Calu3 (cell line): ENCODE measurements around the gene DR1. TPM values are rescaled to one million over a fixed set of nuclear protein-coding genes. Genes with fewer than 3 reads are reported as not detected.
"Not testable (repeated sequence)": the region's sequence is repeated elsewhere in the genome, so short reads cannot be mapped to it uniquely, and the experiment has no call there.

ENCODE experiments used
- BruUV-seq: library from RNA; stranded (reverse); fragments of 400-500 nt; replicated peaks from 2 replicates; lab custom pipeline; 2021; lab: Mats Ljungman, UMichigan
- CTCF ChIA-PET: fragments of 300-600 bp; sonication (Branson Sonifier 250); formaldehyde crosslinking; loops from one replicate; lab custom pipeline; 2022; ENCODE audit warnings: antibody characterized with exemption; lab: Charles Lee
- DNase-seq: peaks from one replicate; pipeline ENCODE4 v3.0.0; 2022
- H3K27ac Mint-ChIP-seq: one replicate; pipeline ENCODE4 v1.8.0; 2022; ENCODE audit warnings: mixed read lengths; ENCODE audit not compliant: unreplicated experiment
- H3K27me3 Mint-ChIP-seq: one replicate; pipeline ENCODE4 v1.8.0; 2022; ENCODE audit warnings: mixed read lengths; ENCODE audit not compliant: unreplicated experiment
- H3K36me3 Mint-ChIP-seq: one replicate; pipeline ENCODE4 v1.8.0; 2022; ENCODE audit warnings: mild to moderate bottlenecking, moderate library complexity, mixed read lengths; ENCODE audit not compliant: insufficient read depth, unreplicated experiment
- H3K4me1 Mint-ChIP-seq: one replicate; pipeline ENCODE4 v1.8.0; 2022; ENCODE audit warnings: mild to moderate bottlenecking, low read depth, mixed read lengths; ENCODE audit not compliant: unreplicated experiment
- H3K4me3 Mint-ChIP-seq: one replicate; pipeline ENCODE4 v1.8.0; 2022; ENCODE audit warnings: mild to moderate bottlenecking, low read depth, moderate library complexity, mixed read lengths; ENCODE audit not compliant: unreplicated experiment
- H3K9me3 Mint-ChIP-seq: one replicate; pipeline ENCODE4 v1.8.0; 2022; ENCODE audit warnings: low read depth, mixed read lengths; ENCODE audit not compliant: unreplicated experiment
- intact Hi-C: fragments of 100-400 bp; cut with micrococcal nuclease; formaldehyde crosslinking; loops from one replicate; pipeline ENCODE4 v1.10.0; 2022; ENCODE audit not compliant: unreplicated experiment
- total RNA-seq: library from RNA; stranded (reverse); gene quantifications from 2 replicates; pipeline ENCODE4 v1.2.3, GENCODE V29; 2022
- TF ChIP-seq, protein P1 (sequence below): fragments of 200-600 bp; IDR thresholded peaks from one replicate; pipeline ENCODE4 v1.8.0; 2022; ENCODE audit warnings: antibody characterized with exemption; ENCODE audit not compliant: unreplicated experiment

The DR1 gene
- total RNA-seq, 1 experiment from 2014 or later, result 51.1 TPM

DNA sequence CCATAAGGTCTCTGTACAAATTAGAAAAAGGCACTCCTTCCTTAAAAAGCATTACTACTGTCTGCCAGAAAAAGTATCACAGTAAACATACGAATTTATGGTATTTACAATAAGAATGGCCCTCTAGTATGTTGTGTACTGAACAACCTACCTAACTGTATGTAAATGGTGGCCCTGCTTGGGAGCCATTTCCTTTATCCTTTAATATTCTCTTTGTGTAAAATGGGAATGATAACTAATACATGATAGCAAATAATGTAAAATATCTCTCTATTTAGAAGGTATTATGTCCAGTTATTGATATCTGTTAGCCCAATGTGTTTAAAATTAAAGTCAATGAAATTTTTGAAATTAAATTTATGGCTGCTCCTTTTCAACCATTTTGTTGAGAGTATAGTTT, 5.2 kb downstream of the DR1 start:
- no peaks in the 10 kb centered on the region for H3K4me1 Mint-ChIP-seq
- H3K4me3 Mint-ChIP-seq, result no peak overlapping the region
- peaks cover 27% of the 10 kb centered on the region for H3K36me3 Mint-ChIP-seq
- DNase-seq, result no peak
- no peaks in the 10 kb centered on the region for H3K9me3 Mint-ChIP-seq
- no TSS peak for BruUV-seq
- TF ChIP-seq, protein P1, sequence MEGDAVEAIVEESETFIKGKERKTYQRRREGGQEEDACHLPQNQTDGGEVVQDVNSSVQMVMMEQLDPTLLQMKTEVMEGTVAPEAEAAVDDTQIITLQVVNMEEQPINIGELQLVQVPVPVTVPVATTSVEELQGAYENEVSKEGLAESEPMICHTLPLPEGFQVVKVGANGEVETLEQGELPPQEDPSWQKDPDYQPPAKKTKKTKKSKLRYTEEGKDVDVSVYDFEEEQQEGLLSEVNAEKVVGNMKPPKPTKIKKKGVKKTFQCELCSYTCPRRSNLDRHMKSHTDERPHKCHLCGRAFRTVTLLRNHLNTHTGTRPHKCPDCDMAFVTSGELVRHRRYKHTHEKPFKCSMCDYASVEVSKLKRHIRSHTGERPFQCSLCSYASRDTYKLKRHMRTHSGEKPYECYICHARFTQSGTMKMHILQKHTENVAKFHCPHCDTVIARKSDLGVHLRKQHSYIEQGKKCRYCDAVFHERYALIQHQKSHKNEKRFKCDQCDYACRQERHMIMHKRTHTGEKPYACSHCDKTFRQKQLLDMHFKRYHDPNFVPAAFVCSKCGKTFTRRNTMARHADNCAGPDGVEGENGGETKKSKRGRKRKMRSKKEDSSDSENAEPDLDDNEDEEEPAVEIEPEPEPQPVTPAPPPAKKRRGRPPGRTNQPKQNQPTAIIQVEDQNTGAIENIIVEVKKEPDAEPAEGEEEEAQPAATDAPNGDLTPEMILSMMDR, result no peak
- intact Hi-C loops, result loop anchor here (10.0 kb wide), 1 partner anchor 46 kb away; no protein-coding TSS in a partner anchor
- H3K27me3 Mint-ChIP-seq, result no peaks in the 10 kb centered on the region
- CTCF ChIA-PET, result no interaction called here
- H3K27ac Mint-ChIP-seq, result no peak overlapping the region

DNA sequence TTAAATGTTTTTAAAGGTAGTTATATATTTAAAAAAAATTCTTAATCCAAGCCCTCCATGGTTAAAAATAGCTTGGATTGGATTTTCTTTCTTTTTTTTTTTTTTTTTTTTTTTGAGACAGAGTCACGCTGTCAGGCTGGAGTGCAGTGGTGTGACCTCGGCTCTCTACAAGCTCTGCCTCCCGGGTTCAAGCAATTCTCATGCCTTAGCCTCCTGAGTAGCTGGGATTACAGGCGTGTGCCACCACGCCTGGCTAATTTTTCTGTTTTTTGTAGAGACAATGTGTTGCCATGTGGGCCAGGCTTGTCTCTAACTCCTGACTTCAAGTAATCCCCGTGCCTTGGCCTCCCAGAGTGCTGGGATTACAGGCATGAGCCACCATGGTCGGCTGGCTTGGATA, 5.6 kb downstream of the DR1 start:
- H3K9me3 Mint-ChIP-seq, CTCF ChIA-PET, H3K4me1 Mint-ChIP-seq, BruUV-seq, H3K27me3 Mint-ChIP-seq, H3K27ac Mint-ChIP-seq, DNase-seq, H3K4me3 Mint-ChIP-seq: not testable (repeated sequence)
- H3K36me3 Mint-ChIP-seq, result peaks cover 22% of the 10 kb centered on the region
- intact Hi-C loops, result loop anchor here (10.0 kb wide), 1 partner anchor 47 kb away; no protein-coding TSS in a partner anchor

DNA sequence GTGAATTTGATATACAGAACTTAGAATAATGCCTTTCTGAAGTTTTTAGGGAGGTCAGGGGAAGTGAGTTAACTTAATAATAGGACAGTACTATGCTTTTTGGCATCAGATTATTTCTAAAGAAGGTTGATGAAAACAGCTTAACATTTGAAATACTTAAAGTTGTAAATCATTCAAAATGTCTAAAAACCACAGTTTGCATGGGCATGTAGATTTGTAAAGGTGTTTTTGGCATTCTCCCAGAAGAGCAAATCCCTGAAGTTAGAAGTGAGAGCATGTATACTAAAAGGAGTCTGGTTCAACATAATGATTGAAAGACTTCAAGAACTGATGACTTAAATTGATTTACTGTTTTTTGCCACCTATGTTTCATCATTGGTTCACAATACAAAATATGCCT, 6.7 kb downstream of the DR1 start:
- Mint-ChIP-seq H3K27me3 (no peaks in the 10 kb centered on the region), H3K4me1 (no peaks in the 10 kb centered on the region), H3K9me3 (no peaks in the 10 kb centered on the region), H3K36me3 (peaks cover 21% of the 10 kb centered on the region), H3K27ac (no peak overlapping the region), H3K4me3 (no peak overlapping the region)
- intact Hi-C loops, result loop anchor here (10.0 kb wide), 1 partner anchor 48 kb away; no protein-coding TSS in a partner anchor
- CTCF ChIA-PET, result no interaction called here
- TF ChIP-seq, protein P1, result no peak
- no TSS peak for BruUV-seq
- DNase-seq, result no peak

DNA sequence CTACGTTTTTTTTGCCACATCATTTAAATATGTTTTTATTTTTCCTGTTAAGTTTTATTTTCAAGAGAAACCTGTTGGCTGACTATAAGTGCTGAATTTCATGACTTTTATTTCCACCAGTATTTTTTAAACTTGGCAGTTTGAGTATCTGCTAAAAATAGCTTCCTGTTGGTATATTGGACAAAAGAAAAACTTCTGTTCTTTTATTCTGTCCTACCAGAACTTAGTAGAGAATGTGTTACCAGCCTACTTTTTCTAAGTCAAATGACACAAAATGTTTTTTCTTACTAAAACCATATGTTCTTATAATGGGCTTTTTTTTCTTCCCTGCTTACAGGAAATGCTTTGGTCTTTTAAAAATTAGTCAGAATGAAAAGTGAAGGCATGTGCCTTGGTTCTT, 7.6 kb downstream of the DR1 start:
- H3K36me3 Mint-ChIP-seq, result peaks cover 16% of the 10 kb centered on the region
- H3K27ac Mint-ChIP-seq, result no peak overlapping the region
- CTCF ChIA-PET, result no interaction called here

DNA sequence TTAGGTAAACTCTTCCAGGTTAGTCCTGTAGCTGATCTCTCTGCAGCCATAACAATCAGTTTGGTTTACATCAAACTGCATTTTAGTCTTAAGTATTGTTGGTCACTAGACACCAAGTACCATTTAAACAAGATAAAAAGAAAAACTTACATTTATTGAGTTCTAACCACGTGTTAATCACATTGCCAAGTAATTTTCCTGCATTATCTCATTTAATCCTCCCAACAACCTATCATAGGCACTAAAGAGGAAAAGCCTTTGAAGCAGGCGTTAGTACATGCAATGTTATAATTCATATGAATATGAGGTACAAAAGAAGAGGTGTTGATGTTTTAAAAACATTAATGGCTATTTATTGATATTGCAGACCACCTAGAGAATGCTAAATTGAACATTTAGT, 9.0 kb downstream of the DR1 start:
- intact Hi-C loops, result loop anchor here (10.0 kb wide), 1 partner anchor 50 kb away; no protein-coding TSS in a partner anchor
- Mint-ChIP-seq H3K36me3 (peaks cover 13% of the 10 kb centered on the region), H3K4me1 (peaks cover 16% of the 10 kb centered on the region)

More for the DNA sequence above, 7.6 kb downstream of the DR1 start:
- Mint-ChIP-seq H3K27me3 (no peaks in the 10 kb centered on the region), H3K4me3 (no peak overlapping the region), H3K4me1 (peaks cover 1% of the 10 kb centered on the region), H3K9me3 (no peaks in the 10 kb centered on the region)
- BruUV-seq, result no TSS peak
- TF ChIP-seq, protein P1, result no peak
- intact Hi-C loops, result loop anchor here (10.0 kb wide), 1 partner anchor 48 kb away; no protein-coding TSS in a partner anchor
- DNase-seq, result no peak

More for the DNA sequence above, 9.0 kb downstream of the DR1 start:
- DNase-seq, result no peak
- Mint-ChIP-seq H3K4me3 (no peak overlapping the region), H3K27ac (no peak overlapping the region), H3K27me3 (no peaks in the 10 kb centered on the region), H3K9me3 (no peaks in the 10 kb centered on the region)
- BruUV-seq, result no TSS peak
- TF ChIP-seq, protein P1, result no peak
- CTCF ChIA-PET, result no interaction called here
